Pancreas (tissue), 10 donors: ENCODE results near the gene MGAT4B. TPM values are rescaled to one million over a fixed set of nuclear protein-coding genes. Genes with fewer than 3 reads are reported as not detected.
A peak's percentile ranks its signal among the peaks of the same experiment; 100 is the strongest.
"Not testable (repeated sequence)": the region's sequence is repeated elsewhere in the genome, so short reads cannot be mapped to it uniquely, and the experiment has no call there.

Experiments used
- ATAC-seq, 4 donors: fragments of 200-7000 bp; cut with Tn5 transposase; one replicate each; pipeline versions ENCODE4 v1.8.0 to v1.9.1; 2020; ENCODE audit warnings: mild to moderate bottlenecking in 4 of 4, moderate library complexity in 4 of 4
- DNase-seq, 6 donors: peaks; one replicate each; pipeline ENCODE4 v3.0.0-alpha.2; 2020
- FAIRE-seq: peaks from 2 replicates; lab custom pipeline; 2012; peaks lifted over from hg19 to GRCh38; lab: Jason Lieb, UNC
- H3K27ac ChIP-seq, 4 donors: fragments of 200-600 bp; sonication (generic); 1 replicate in 3 of 4; 2 replicates in 1 of 4; pipeline versions ENCODE4 v1.5.0 to v1.8.0; 2020
- H3K27me3 ChIP-seq, 4 donors: fragments of 200-600 bp; one replicate each; pipeline ENCODE4 v1.8.0; 2021
- H3K36me3 ChIP-seq, 3 donors: fragments of 200-600 bp; sonication (generic) in 1 of 3; one replicate each; pipeline versions ENCODE4 v1.5.0 to v1.8.0; 2020 to 2021
- H3K4me1 ChIP-seq, 3 donors: fragments of 200-600 bp; one replicate each; pipeline ENCODE4 v1.8.0; 2021
- H3K4me3 ChIP-seq, 4 donors: fragments of 200-600 bp; sonication (generic) in 2 of 4; one replicate each; pipeline versions ENCODE4 v1.5.0 to v1.8.0; 2020 to 2021
- H3K9me3 ChIP-seq, 4 donors: fragments of 200-600 bp; one replicate each; pipeline ENCODE4 v1.8.0; 2021
- WGBS, 2 donors: extraction: QIAGEN DNeasy Blood & Tissue Kit; methylation state at CpG; one replicate each; pipeline ENCODE4 v1.1.7; 2013; 5-methylcytosine and 5-hydroxymethylcytosine counted together
- intact Hi-C, 3 donors: fragments of 100-400 bp; cut with DNase I; formaldehyde crosslinking; loops; one replicate each; pipeline versions ENCODE4 v1.11.1 to v1.14.2; 2022
- polyA plus RNA-seq, 2 donors: library from polyadenylated mRNA; stranded (reverse); fragments of 200-250 nt; gene quantifications; one replicate each; pipeline ENCODE4 v1.2.3, GENCODE V29; 2013
- total RNA-seq, 6 donors: library from RNA; stranded (reverse); fragmentation: NEBNext Ultra II Directional in 4 of 6; extraction: Animal tissue kit (Norgen Biotek cat#: 25700) in 4 of 6; gene quantifications; one replicate each; pipeline versions ENCODE4 v1.2.1 to v1.2.4, GENCODE V29; 2021 to 2023
- TF ChIP-seq, protein P1 (sequence below), 4 donors: fragments of 200-600 bp; sonication (generic) in 3 of 4; IDR thresholded peaks; one replicate each; pipeline versions ENCODE4 v1.5.0 to v1.8.0; 2021; ENCODE audit warnings: antibody characterized with exemption in 4 of 4
- donor health status: healthy with polysubstance abuse.
- donor health status: DM: no; HTN: no; CAD: no; lungs with moderate emphysema.
- donor health status: DM: no; HTN: no; CAD: no.
- donor health status: control.
- donor health status: control.
- donor health status: Bipolar disorder and iron deficiency.
- donor health status: DM: yes; HTN: yes; CAD: no.
- donor health status: DM: no; HTN: no; CAD: no.
- donor health status: DM: no; HTN: no; CAD: no.
- donor health status: DM: yes; HTN: yes; CAD: no.

MGAT4B gene
- total and polyA plus RNA-seq, 8 donors, result 33.7 to 97.5 (median 52.7) TPM

- TF ChIP-seq, protein P1, sequence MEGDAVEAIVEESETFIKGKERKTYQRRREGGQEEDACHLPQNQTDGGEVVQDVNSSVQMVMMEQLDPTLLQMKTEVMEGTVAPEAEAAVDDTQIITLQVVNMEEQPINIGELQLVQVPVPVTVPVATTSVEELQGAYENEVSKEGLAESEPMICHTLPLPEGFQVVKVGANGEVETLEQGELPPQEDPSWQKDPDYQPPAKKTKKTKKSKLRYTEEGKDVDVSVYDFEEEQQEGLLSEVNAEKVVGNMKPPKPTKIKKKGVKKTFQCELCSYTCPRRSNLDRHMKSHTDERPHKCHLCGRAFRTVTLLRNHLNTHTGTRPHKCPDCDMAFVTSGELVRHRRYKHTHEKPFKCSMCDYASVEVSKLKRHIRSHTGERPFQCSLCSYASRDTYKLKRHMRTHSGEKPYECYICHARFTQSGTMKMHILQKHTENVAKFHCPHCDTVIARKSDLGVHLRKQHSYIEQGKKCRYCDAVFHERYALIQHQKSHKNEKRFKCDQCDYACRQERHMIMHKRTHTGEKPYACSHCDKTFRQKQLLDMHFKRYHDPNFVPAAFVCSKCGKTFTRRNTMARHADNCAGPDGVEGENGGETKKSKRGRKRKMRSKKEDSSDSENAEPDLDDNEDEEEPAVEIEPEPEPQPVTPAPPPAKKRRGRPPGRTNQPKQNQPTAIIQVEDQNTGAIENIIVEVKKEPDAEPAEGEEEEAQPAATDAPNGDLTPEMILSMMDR (IDR thresholded peaks at IDR 0.05), result no peak
- peaks cover 0 to 19% (median 8%) of the 10 kb centered on the region in 3 donors for H3K36me3 ChIP-seq
- intact Hi-C loops, result loop anchor here in 1 of 3 donors (10.0 kb wide), 1 partner anchor 129 kb away; no protein-coding TSS in a partner anchor
- peak overlapping the region in 3 of 4 donors; percentile 68 to 89 (median 74) for H3K27ac ChIP-seq
- 66 to 78% methylated on average over 3 of the region's 3 CpGs for WGBS, 2 donors
- peak in 1 of 6 donors; percentile 24 for DNase-seq
- FAIRE-seq, result no peak
- peaks cover 5 to 12% (median 6%) of the 10 kb centered on the region in 3 donors for H3K4me1 ChIP-seq
- H3K4me3 ChIP-seq, result peak overlapping the region in 1 of 4 donors; percentile 86
- no peaks in the 10 kb centered on the region for H3K27me3 ChIP-seq
- no peak for ATAC-seq
- no peaks in the 10 kb centered on the region for H3K9me3 ChIP-seq
Observed at GRCh38 chr5:179794171-179794570, 12.5 kb downstream of the MGAT4B start.

GRCh38 chr5:179793468-179794139, 13.1 kb downstream of the MGAT4B start, which contains the start of gene LTC4S:
LTC4S (plus strand) TSS chr5:179793986; CDS start chr5:179794081, 95 bp downstream.
- peak within 1 kb of the TSS; percentile 68 to 91 (median 82) for H3K27ac ChIP-seq
- DNase-seq (peak in 5 of 6 donors; percentile 49 to 87 (median 65)), ATAC-seq (peak in 3 of 4 donors; percentile 10 to 39 (median 33)), FAIRE-seq (no peak)
- intact Hi-C loops, result loop anchor here in 1 of 3 donors (10.0 kb wide), 1 partner anchor 129 kb away; no protein-coding TSS in a partner anchor
- no peaks in the 10 kb centered on the region for H3K9me3 ChIP-seq
- H3K4me1 ChIP-seq, result peaks cover 5 to 12% (median 6%) of the 10 kb centered on the region in 3 donors
- 56 to 59% methylated on average over 19 of the region's 19 CpGs for WGBS, 2 donors
- peak within 1 kb of the TSS in 2 of 4 donors; percentile 80 to 86 for H3K4me3 ChIP-seq
- H3K27me3 ChIP-seq, result no peaks in the 10 kb centered on the region
- H3K36me3 ChIP-seq, result peaks cover 0 to 14% (median 3%) of the 10 kb centered on the region in 3 donors
- TF ChIP-seq, protein P1 (IDR thresholded peaks at IDR 0.05), result no peak

DNA sequence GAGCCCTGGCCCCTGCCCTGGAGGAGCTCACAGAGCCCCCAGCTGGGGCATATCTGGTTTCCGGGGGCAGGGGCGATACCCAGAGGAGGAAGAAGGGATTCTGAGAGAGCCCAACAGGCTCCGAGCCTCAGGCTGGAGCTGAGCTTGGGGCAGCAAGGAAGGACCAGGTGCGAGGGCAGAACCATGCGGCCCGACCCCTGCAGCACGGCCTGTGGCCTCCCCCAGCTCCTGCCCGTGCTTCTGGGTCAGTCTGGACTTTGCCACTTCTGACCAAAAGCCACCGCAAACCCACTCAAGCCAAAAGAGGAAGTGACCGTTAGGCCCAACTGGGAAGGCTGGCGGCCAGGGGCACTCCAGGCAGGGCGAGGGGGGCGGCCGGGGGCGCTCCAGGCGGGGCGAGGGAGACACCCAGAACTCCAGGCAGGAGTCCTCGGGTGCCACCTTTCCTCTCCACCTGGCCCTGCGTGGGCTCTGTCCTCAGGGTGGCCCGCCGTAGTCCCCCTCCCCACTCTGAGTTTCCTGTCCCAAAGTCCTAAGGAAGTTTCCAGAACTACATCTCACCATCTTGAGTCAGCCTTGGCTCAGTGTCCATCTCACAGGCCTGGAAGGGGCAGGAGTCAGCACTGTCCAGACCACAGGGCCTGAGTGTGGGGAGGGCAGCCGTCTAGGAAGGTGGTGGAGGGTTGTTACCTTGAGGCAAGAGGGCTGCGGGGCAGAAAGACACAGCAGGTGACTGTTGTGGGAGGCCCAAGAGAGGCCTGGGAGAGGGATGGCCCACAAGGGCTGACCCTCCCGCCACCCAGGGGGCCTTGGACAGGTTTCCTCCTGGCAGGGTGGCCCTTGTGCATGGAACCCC, 13.8 kb downstream of the MGAT4B start:
- Histone ChIP-seq H3K27ac (peak overlapping the region; percentile 23 to 74 (median 55)), H3K36me3 (peaks cover 0 to 7% (median 0%) of the 10 kb centered on the region in 3 donors), H3K9me3 (no peaks in the 10 kb centered on the region), H3K4me3 (no peak overlapping the region), H3K27me3 (no peaks in the 10 kb centered on the region), H3K4me1 (peaks cover 5 to 12% (median 6%) of the 10 kb centered on the region in 3 donors)
- no peak for ATAC-seq
- WGBS, 2 donors, result 85 to 86% methylated on average over 23 to 24 of the region's 24 CpGs
- FAIRE-seq, result no peak
- intact Hi-C loops, result loop anchor here in 1 of 3 donors (10.0 kb wide), 1 partner anchor 128 kb away; no protein-coding TSS in a partner anchor
- TF ChIP-seq, protein P1 (IDR thresholded peaks at IDR 0.05), result no peak
- DNase-seq, result peak in 3 of 6 donors; percentile 13 to 74 (median 41)

GRCh38 chr5:179791881-179792611, 14.6 kb downstream of the MGAT4B start:
- H3K27ac ChIP-seq, result peak overlapping the region in 2 of 4 donors; percentile 28 to 68
- DNase-seq, result peak in 2 of 6 donors; percentile 22 to 67
- peaks cover 5 to 12% (median 6%) of the 10 kb centered on the region in 3 donors for H3K4me1 ChIP-seq
- intact Hi-C loops, result loop anchor here in 1 of 3 donors (10.0 kb wide), 1 partner anchor 127 kb away; no protein-coding TSS in a partner anchor
- TF ChIP-seq, protein P1 (IDR thresholded peaks at IDR 0.05), result no peak
- no peaks in the 10 kb centered on the region for H3K36me3 ChIP-seq
- ATAC-seq, result no peak
- no peaks in the 10 kb centered on the region for H3K27me3 ChIP-seq
- no peak overlapping the region for H3K4me3 ChIP-seq
- no peaks in the 10 kb centered on the region for H3K9me3 ChIP-seq
- FAIRE-seq, result no peak
- 79 to 82% methylated on average over 15 of the region's 15 CpGs for WGBS, 2 donors

- ATAC-seq, intact Hi-C loops, H3K4me1 ChIP-seq, FAIRE-seq, H3K27me3 ChIP-seq, H3K4me3 ChIP-seq, H3K27ac ChIP-seq, H3K9me3 ChIP-seq, H3K36me3 ChIP-seq: not testable (repeated sequence)
- DNase-seq, result peak in 1 of 6 donors; percentile 0
- WGBS, 2 donors, result 93 to 96% methylated on average over 8 to 9 of the region's 9 CpGs
Observed at GRCh38 chr5:179789278-179789677, 17.4 kb downstream of the MGAT4B start.
